ENCODE results near the gene RANBP10. TPM values are rescaled to one million over a fixed set of nuclear protein-coding genes. Genes with fewer than 3 reads are reported as not detected.

RANBP10 gene
- total and polyA plus RNA-seq, 2 experiments from 2014 or later, result 9.0 to 13.6 TPM

GRCh38 chr16:67807148-67807682 lies 855 bp upstream of the RANBP10 start:
- peaks cover 8% of the 10 kb centered on the region for H3K4me1 ChIP-seq (ENCODE audit: insufficient read depth)
- peak overlapping the region; percentile 80 for H3K4me2 ChIP-seq
- H3F3A ChIP-seq (replicated peaks; ENCODE audit: low read depth), result peaks cover 6% of the 10 kb centered on the region; the same call in 1 of the 2 replicates
- peaks cover 6% of the 10 kb centered on the region; the same call in 1 of the 2 replicates for H4K20me1 ChIP-seq (replicated peaks; ENCODE audit: insufficient read depth)
- Mint-ChIP-seq H3K4me1 (peaks cover 9% of the 10 kb centered on the region), H3K27ac (peak overlapping the region; percentile 90; the same call in 1 of the 2 replicates), H3K4me3 (peak overlapping the region; percentile 93), H3K9me3 (no peaks in the 10 kb centered on the region; the same call in 2 of the 3 replicates), H3K36me3 (ENCODE audit: low read depth) (peaks cover 25% of the 10 kb centered on the region), H3K27me3 (ENCODE audit: insufficient read depth, low read depth, poor library complexity) (no peaks in the 10 kb centered on the region)
- ATAC-seq, result peak; percentile 16
- H3K79me2 ChIP-seq (replicated peaks; ENCODE audit: insufficient read depth), result peaks cover 34% of the 10 kb centered on the region
- H3K9me2 ChIP-seq (ENCODE audit: insufficient read depth), result no peaks in the 10 kb centered on the region
- peak overlapping the region; percentile 4; the same call in 1 of the 2 replicates for H2AFZ ChIP-seq
- H3K27ac ChIP-seq (ENCODE audit: low read depth), result no peak overlapping the region
- no peak for DNase-seq (ENCODE audit: low spot score)
- H3K4me3 ChIP-seq, result peak overlapping the region; percentile 86
- H3K27me3 ChIP-seq (ENCODE audit: insufficient read depth), result no peaks in the 10 kb centered on the region
- no peak for TF ChIP-seq REST (IDR thresholded peaks at IDR 0.05; ENCODE audit: unreplicated experiment)
- 0 out of 4 replicates have a peak, but pooled peaks of 1 of the 2 experiments have one; percentile 7 for TF ChIP-seq CTCF (conservative IDR thresholded peaks at IDR 0.05; ENCODE audit: low read depth in 2 of 2)
- H3K36me3 ChIP-seq (ENCODE audit: insufficient read depth), result peaks cover 7% of the 10 kb centered on the region; the same call in 1 of the 2 replicates

GRCh38 chr16:67805718-67806427 lies 487 bp downstream of the RANBP10 start:
- H3K27ac ChIP-seq (ENCODE audit: low read depth), result peak overlapping the region; percentile 58; the same call in 1 of the 2 replicates
- ATAC-seq, result peak; percentile 11
- H3K4me1 Mint-ChIP-seq, result peaks cover 9% of the 10 kb centered on the region
- H3K4me2 ChIP-seq, result peak overlapping the region; percentile 85
- peak overlapping the region; percentile 87 for H2AFZ ChIP-seq
- H3K27ac Mint-ChIP-seq, result peak overlapping the region; percentile 75
- H3F3A ChIP-seq (replicated peaks; ENCODE audit: low read depth), result peaks cover 6% of the 10 kb centered on the region; the same call in 1 of the 2 replicates
- H3K36me3 Mint-ChIP-seq (ENCODE audit: low read depth), result peaks cover 27% of the 10 kb centered on the region
- H3K36me3 ChIP-seq (ENCODE audit: insufficient read depth), result peaks cover 7% of the 10 kb centered on the region; the same call in 1 of the 2 replicates
- no peaks in the 10 kb centered on the region for H3K27me3 Mint-ChIP-seq (ENCODE audit: insufficient read depth, low read depth, poor library complexity)
- H3K9me3 Mint-ChIP-seq, result no peaks in the 10 kb centered on the region; the same call in 2 of the 3 replicates
- H3K4me1 ChIP-seq (ENCODE audit: insufficient read depth), result peaks cover 8% of the 10 kb centered on the region
- no peaks in the 10 kb centered on the region for H3K27me3 ChIP-seq (ENCODE audit: insufficient read depth)
- peak overlapping the region; percentile 93 for H3K4me3 Mint-ChIP-seq
- H4K20me1 ChIP-seq (replicated peaks; ENCODE audit: insufficient read depth), result peaks cover 8% of the 10 kb centered on the region; the same call in 1 of the 2 replicates
- no peak for TF ChIP-seq STAT1 (IDR thresholded peaks at IDR 0.05; ENCODE audit: unreplicated experiment)
- H3K79me2 ChIP-seq (replicated peaks; ENCODE audit: insufficient read depth), result peaks cover 41% of the 10 kb centered on the region
- H3K4me3 ChIP-seq, result peak overlapping the region; percentile 86
- H3K9me2 ChIP-seq (ENCODE audit: insufficient read depth), result no peaks in the 10 kb centered on the region
- DNase-seq (ENCODE audit: low spot score), result peak; percentile 44
